SKM-1 (cell line): Measurements from ENCODE around the gene SLC50A1.

Source experiments
- DNase-seq: peaks from one replicate; lab custom pipeline; 2025; ENCODE audit not compliant: unreplicated experiment; lab: John Stamatoyannopoulos, UW

SLC50A1 gene, protein sequence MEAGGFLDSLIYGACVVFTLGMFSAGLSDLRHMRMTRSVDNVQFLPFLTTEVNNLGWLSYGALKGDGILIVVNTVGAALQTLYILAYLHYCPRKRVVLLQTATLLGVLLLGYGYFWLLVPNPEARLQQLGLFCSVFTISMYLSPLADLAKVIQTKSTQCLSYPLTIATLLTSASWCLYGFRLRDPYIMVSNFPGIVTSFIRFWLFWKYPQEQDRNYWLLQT

DNA sequence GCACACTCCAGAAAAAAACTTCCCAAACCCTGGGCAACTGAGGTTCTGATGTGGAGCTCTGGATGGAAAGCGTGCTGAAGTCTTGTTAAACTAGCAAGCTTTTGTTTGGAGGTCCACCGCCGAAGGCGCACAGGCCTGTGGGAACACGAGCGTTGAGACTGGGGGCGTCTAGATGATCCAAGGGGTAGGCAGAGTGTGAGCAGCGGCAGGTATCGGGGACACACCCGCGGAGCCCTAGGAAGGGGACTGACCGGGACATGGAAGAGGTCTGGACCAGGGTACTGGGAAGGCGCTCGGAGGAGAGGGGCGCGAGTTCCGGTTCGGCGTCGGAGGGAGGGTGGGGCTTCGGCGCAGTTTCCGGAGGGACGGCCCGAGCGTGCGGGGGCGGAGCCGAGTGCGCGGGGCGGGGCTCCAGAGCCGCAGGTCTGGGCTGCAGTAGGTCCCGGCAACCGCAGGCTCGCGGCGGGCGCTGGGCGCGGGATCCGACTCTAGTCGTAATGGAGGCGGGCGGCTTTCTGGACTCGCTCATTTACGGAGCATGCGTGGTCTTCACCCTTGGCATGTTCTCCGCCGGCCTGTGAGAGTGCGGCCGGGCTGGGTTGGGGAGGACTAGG, at the start of gene SLC50A1:
Gene SLC50A1 (plus strand): TSS at position 438 of the 614 bp plus-strand sequence. CDS start 60 bp downstream, at position 498.
- peak; percentile 86 for DNase-seq

DNA sequence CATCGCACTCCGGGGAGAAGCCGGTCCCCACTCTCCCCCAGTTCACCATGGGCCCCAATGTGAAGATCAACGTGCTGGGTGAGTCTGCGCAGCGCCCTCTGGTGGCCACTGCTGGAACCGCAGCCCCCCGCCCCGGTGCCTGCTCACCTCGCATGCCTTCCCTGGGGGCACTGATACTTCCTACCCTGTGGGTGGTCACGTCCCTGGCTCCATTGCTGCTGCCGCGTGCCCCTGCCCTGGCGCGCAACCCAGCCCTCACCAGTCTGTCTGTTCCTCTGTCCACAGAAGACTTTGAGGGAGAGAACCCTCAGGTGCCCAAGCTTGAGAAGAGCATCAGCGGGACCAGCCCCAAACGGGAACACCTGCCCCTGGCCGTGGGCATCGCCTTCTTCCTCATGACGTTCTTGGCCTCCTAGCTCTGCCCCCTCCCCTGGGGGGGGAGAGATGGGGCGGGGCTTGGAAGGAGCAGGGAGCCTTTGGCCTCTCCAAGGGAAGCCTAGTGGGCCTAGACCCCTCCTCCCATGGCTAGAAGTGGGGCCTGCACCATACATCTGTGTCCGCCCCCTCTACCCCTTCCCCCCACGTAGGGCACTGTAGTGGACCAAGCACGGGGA, 49.4 kb upstream of the SLC50A1 start:
- peak; percentile 39 for DNase-seq

- DNase-seq, result no peak
These were observed 48.7 kb upstream of the SLC50A1 start for GRCh38 chr1:155086856-155087535.

DNA sequence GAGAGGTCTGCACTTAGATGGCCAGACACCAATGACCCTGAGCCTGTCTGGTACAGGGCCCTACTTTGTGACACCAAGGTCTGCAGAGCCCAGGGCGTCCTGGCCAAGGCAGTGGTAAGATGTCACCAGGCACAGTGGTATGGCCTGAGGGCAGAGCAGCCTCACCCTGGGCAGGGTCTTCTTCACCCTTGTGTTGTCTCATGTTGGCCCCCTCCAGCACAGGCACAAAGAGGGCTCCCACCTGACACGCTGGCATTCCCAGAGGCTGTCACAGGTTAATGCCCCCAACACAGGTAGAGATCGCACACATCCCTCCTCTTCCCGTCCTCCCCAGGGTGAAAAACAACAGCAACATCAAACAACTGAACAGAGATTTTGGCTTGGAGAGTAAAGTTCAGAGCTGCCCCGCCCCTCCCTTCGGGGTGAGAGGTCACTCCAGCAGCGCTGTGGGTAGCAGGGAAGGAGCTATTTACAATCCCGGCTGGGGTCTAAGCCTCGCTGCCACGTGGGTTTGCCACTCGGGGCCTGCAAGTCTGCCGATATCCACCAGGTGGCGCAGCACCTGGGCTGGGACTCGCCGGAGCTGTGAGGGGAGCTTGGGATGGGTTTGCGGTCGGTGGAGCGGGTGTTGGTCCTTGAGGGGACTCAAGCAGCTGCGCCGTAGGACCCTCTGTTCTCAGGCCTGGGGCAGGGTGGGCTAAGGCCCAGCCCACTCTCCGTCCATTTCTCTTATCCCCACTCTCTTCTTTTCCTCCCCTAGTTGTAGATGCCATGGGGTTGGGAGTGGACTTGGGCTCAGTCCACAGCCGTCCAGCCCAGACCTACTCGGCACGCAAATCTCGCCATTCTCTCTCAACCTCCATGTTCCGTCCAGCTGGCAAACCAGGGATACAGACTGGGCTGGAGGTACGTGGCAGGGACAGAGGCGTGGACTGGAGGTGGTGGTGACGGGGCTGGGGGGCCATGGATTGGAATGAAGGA, 44.3 kb upstream of the SLC50A1 start:
- DNase-seq, result peak; percentile 60

DNA sequence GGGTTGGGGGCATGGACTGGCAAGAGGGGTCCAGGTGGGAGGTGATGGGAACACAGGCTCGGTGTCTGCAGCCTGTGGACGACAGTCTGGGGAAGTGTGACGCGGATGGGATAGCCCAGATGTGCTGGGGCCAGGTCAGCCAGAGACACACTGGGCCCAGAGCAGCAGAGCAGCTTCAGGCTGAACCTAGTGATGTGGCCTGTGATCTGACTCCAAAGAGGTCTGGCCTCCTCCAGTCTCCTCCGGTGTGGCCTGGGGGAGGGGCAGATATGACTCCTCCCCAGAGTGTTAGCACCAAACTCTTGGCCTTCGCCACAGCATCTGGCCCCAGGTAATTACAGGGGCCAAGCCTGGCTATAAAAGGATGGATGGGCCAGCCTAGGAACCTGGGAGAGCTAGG, 43.5 kb upstream of the SLC50A1 start:
- no peak for DNase-seq

- DNase-seq, result no peak
These were observed 43.0 kb upstream of the SLC50A1 start for GRCh38 chr1:155092641-155093040.

GRCh38 chr1:155093911-155094621, 41.6 kb upstream of the SLC50A1 start:
- peak; percentile 65 for DNase-seq

DNA sequence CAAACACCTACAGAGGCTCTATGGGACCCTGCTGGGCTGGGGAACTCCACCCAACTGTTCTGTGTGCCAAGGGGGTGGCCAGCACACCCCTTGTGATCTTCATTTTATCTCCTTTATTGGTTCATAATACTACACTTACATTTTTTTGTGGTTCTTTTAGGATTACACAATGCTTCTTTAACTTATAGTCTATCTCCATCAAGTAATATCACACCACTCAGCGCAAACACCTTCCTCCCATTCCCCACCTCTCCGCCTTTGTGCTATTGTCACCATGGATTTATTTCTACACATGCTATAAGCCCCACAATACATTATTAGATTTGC, 41.1 kb upstream of the SLC50A1 start:
- no peak for DNase-seq

GRCh38 chr1:155099331-155099730, 36.3 kb upstream of the SLC50A1 start:
- no peak for DNase-seq

- DNase-seq, result no peak
These were observed 32.3 kb upstream of the SLC50A1 start for GRCh38 chr1:155103325-155103724.

DNA sequence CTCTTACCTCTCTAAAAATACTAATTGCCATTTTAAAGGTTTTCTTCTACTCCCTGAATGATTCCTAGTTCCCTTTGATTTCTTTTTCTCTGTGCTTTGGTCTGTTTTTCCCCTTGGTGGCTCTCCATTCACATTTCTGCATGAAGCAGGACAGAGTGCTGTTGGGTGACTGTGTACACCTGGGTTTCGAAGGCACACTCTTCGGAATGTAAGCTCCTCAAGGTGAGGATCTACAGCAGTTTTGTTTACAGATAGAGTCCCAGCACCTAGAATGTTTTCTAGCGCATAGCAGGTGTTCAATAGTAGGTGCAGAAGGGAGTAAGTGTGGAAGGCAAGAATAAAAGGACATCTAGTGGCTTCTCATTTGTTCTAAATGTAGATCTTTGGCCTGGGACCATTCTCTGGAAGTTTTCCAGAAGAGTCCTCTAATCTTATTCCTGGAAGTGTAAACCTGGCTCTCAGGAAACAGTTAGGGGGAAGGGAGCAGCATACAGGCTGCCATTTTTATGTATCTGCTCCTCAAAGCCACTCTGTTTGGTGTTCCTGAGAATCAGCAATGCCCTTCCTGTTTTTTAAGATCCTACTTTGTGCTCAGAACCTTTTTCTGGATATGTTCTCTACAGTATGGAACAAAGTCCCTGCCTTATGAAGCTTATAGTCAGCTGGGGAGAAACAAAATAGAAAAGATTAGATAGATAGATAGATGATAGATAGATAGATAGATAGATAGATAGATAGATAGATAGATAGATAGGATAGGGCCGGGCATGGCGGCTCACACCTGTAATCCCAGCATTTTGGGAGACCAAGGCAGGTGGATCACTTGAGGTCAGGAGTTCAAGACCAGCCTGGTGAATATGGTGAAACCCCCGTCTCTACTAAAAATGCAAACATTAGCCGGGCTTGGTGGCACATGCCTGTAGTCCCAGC, 30.8 kb upstream of the SLC50A1 start:
- DNase-seq, result no peak

DNA sequence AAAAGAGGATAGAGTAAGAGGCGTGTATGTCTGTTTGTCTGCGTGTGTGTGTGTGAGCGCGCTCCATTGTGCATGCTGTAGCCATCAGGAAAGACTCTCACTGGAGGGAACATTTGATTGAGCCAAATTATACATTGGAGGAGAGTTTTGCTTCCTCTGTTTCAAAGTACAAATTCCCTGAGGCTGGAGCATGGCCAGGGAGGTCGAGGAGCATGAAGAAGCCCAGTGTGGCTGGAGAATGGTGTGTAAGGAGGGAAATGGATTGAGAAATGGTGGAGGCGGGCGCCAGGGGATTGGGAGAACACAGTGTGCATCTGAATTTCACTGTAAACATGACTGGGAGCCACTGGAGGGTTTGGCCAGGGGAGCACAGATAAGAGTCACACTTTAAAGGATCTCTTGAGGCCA, 30.0 kb upstream of the SLC50A1 start:
- DNase-seq, result no peak

GRCh38 chr1:155106862-155107261, 28.8 kb upstream of the SLC50A1 start:
- DNase-seq, result no peak

DNA sequence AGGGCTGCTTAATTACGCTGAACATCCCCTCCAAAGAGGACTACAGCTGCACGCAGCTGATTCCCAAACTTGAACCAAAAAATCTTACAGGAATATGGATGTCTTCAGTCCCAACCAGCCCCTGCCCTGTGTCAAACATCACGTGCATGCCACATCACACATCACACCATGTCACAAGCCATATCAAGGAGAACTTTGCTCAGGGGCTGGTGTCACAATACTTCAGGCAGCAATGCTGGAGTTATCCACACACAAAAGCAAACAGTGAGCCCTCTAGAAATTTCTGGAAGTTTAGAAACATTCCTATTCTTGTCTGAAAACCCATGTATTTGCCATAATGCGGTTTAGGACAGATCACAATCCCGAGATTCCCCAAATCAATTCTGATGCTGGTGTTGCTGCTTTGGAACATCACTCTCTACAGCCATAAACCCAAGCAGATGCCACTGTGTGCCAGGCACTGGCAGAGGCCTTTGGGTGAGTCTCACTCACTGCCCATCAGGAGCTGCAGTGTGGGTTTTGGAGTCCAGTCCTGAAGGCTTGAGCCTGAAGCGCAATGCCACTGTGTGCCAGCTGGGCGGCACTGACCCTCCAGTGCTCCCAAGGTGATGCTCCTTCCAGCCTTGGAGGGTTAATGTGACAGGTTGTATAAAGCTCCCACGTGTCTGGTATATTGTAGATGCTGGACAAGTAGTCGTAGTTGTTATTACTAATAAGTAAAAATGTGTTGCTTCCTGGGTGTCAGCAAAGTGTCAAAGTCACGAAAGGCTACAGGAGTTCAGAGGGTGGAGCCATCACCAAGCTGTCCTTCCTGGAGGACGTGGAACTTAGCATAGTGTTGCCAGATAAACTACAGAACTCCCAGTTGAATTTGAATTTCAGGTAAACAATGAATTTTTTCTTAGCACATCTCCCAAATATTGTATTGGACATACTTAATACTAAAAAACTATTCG, 28.1 kb upstream of the SLC50A1 start:
- DNase-seq, result no peak

GRCh38 chr1:155108296-155108695, 27.4 kb upstream of the SLC50A1 start:
- DNase-seq, result no peak

DNA sequence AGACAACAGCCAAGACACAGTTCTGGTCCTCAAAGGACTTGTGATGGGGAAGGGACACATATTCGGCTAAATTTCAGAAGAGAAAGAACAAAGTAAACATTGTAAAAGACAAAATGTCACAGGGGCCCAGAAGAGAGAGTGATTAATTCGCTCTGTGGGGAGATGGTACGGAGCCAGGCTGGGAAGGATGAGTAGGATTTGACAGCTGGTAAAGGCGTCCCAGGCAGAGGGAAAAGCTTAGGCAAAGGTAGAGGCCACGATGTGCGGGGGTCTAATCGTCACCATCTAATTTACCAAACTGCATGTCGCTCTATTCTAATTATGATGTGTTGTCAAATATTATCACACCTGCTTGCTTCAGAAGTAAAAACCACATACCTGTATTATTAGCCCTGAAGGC, 25.3 kb upstream of the SLC50A1 start:
- DNase-seq, result no peak

DNA sequence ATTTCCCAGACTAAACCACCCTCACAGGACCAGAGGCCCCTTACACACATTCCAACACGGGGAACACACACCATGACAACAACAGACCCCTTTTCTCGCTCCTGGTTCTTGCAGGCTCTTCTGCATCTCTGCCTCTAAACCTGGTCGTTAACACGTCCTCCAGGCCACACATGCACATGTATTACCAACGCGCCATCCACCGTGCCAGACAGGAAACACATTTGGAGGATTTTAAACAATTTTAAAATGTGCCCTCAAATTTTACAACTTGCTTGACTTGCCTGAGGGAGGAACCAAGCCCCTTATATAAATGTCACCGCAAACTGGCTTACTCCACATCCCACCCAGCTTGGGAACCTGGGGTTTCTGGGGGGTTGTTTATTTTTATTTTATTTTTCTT, 24.8 kb upstream of the SLC50A1 start:
- no peak for DNase-seq

DNA sequence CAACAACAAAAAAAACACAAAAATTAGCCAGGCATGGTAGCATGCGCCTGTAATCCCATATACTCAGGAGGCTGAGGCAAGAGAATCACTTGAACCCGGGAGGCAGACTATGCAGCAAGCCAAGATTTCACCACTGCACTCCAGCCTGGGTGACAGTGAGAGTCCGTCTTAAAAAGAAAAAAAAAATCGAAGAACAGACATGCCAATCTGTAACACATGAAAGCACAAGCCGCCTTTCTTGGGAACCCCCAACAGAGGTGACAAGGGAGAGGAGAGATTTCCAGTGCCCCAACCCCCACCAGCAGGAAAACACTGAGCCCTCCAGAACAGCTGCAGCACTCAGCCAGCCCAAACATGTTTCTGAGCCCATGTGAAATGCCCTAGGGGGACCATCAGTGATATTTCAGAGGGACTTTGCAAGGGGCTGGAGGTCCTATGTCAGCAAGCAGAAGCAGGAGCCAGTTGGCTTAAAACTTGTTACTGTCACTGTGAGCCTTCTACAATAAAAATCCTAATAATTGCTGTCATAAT, 22.1 kb upstream of the SLC50A1 start:
- DNase-seq, result no peak
